ENCODE results near the gene MMEL1.
"Not testable (repeated sequence)": the region's sequence is repeated elsewhere in the genome, so short reads cannot be mapped to it uniquely, and the experiment has no call there.

- not testable (repeated sequence) for TF ChIP-seq CTCF (IDR thresholded peaks at IDR 0.05; ENCODE audit: low read length); EZH2 (optimal IDR thresholded peaks at IDR 0.05; ENCODE audit: low read depth, low read length)
These were observed 79.7 kb downstream of the MMEL1 start for GRCh38 chr1:2553076-2553475.
